Caki2 (cell line): ENCODE measurements around the gene SH3PXD2B. TPM values are rescaled to one million over a fixed set of nuclear protein-coding genes. Genes with fewer than 3 reads are reported as not detected.

ENCODE experiments used
- DNase-seq: peaks from one replicate; pipeline ENCODE4 v3.0.0-alpha.2; 2015; ENCODE audit warnings: low read depth
- in situ Hi-C: cut with HindIII; loops from 2 replicates; pipeline ENCODE4 v1.10.0; 2016; ENCODE audit warnings: low sequenced_read_pairs, low pct_unique_long_range_greater_than_20kb, mixed read lengths
- total RNA-seq: library from RNA; depleted of rRNA; stranded (reverse); fragments of >200 nt; shearing (Covaris generic); gene quantifications from 2 replicates; pipeline ENCODE4 v1.2.3, GENCODE V29; 2014; ENCODE audit warnings: low replicate concordance

SH3PXD2B gene
- total RNA-seq, 1 experiment from 2014 or later, result 25.2 TPM

- in situ Hi-C loops, result no loop called here
Measured at GRCh38 chr5:172458976-172459782, 4.9 kb upstream of the SH3PXD2B start.

GRCh38 chr5:172456076-172456722 is 1.9 kb upstream of the SH3PXD2B start:
- in situ Hi-C loops, result no loop called here
- DNase-seq, result no peak

More at GRCh38 chr5:172458976-172459782, 4.9 kb upstream of the SH3PXD2B start:
- no peak for DNase-seq

GRCh38 chr5:172455511-172456061 is 1.3 kb upstream of the SH3PXD2B start:
- in situ Hi-C loops, result no loop called here
- peak; percentile 89 for DNase-seq

- in situ Hi-C loops, result no loop called here
- no peak for DNase-seq
Measured at GRCh38 chr5:172455087-172455381, 709 bp upstream of the SH3PXD2B start.

- peak; percentile 54 for DNase-seq
- in situ Hi-C loops, result no loop called here
Measured at GRCh38 chr5:172453986-172454357, 353 bp downstream of the SH3PXD2B start.

GRCh38 chr5:172453206-172453985 is 929 bp downstream of the SH3PXD2B start:
- peak; percentile 88 for DNase-seq
- in situ Hi-C loops, result no loop called here

- in situ Hi-C loops, result no loop called here
- DNase-seq, result peak; percentile 87
Measured at GRCh38 chr5:172452398-172453205, 1.7 kb downstream of the SH3PXD2B start.

- peak; percentile 94 for DNase-seq
- in situ Hi-C loops, result no loop called here
Measured at GRCh38 chr5:172451771-172452197, 2.5 kb downstream of the SH3PXD2B start.

- peak; percentile 49 for DNase-seq
- in situ Hi-C loops, result no loop called here
Measured at GRCh38 chr5:172450861-172451695, 3.2 kb downstream of the SH3PXD2B start.

GRCh38 chr5:172450453-172450852 is 3.9 kb downstream of the SH3PXD2B start:
- in situ Hi-C loops, result no loop called here
- DNase-seq, result no peak

- in situ Hi-C loops, result no loop called here
- DNase-seq, result no peak
Measured at GRCh38 chr5:172448999-172449398, 5.3 kb downstream of the SH3PXD2B start.

GRCh38 chr5:172447646-172448365 is 6.5 kb downstream of the SH3PXD2B start:
- no peak for DNase-seq
- in situ Hi-C loops, result no loop called here

- no peak for DNase-seq
- in situ Hi-C loops, result no loop called here
Measured at GRCh38 chr5:172446336-172447051, 7.8 kb downstream of the SH3PXD2B start.

GRCh38 chr5:172445866-172446265 is 8.5 kb downstream of the SH3PXD2B start:
- no peak for DNase-seq
- in situ Hi-C loops, result no loop called here

- DNase-seq, result no peak
- in situ Hi-C loops, result no loop called here
Measured at GRCh38 chr5:172444626-172445365, 9.5 kb downstream of the SH3PXD2B start.
